Measurements from ENCODE around the gene ARVCF. TPM values are rescaled to one million over a fixed set of nuclear protein-coding genes. Genes with fewer than 3 reads are reported as not detected.
A peak's percentile ranks its signal among the peaks of the same experiment; 100 is the strongest.

The ARVCF gene
- total and polyA plus RNA-seq, 2 experiments from 2014 or later, result 15.6 to 122 TPM

- TF ChIP-seq ETS1 (IDR thresholded peaks at IDR 0.05) (no peak), STAT1 (IDR thresholded peaks at IDR 0.05; ENCODE audit: unreplicated experiment) (no peak), EZH2 (IDR thresholded peaks at IDR 0.05; ENCODE audit: low read depth, unreplicated experiment) (no peak)
Observed at GRCh38 chr22:20039683-20040325, 23.2 kb upstream of the ARVCF start (continued).

GRCh38 chr22:20038574-20038973, 22.0 kb upstream of the ARVCF start:
- Mint-ChIP-seq H3K4me3 (no peak overlapping the region), H3K27ac (no peak overlapping the region), H3K9me3 (no peaks in the 10 kb centered on the region), H3K36me3 (ENCODE audit: low read depth) (no peaks in the 10 kb centered on the region; the same call in 2 of the 3 replicates), H3K4me1 (no peaks in the 10 kb centered on the region), H3K27me3 (ENCODE audit: insufficient read depth, low read depth, poor library complexity) (peaks cover 10% of the 10 kb centered on the region)
- Histone ChIP-seq H3K4me3 (no peak overlapping the region), H3K4me2 (no peak overlapping the region), H3K79me2 (replicated peaks; ENCODE audit: insufficient read depth) (no peaks in the 10 kb centered on the region), H2AFZ (no peak overlapping the region), H3K4me1 (ENCODE audit: insufficient read depth) (no peaks in the 10 kb centered on the region), H3K9me2 (ENCODE audit: insufficient read depth) (no peaks in the 10 kb centered on the region), H3F3A (replicated peaks; ENCODE audit: low read depth) (no peaks in the 10 kb centered on the region), H3K27ac (ENCODE audit: low read depth) (no peak overlapping the region), H4K20me1 (replicated peaks; ENCODE audit: insufficient read depth) (no peaks in the 10 kb centered on the region), H3K27me3 (ENCODE audit: insufficient read depth) (no peaks in the 10 kb centered on the region), H3K36me3 (ENCODE audit: insufficient read depth) (no peaks in the 10 kb centered on the region)
- ATAC-seq (no peak), DNase-seq (ENCODE audit: low spot score) (no peak)
- TF ChIP-seq ZNF114 (CRISPR knock-in tag; IDR thresholded peaks at IDR 0.05), result no peak
- no peak for TF ChIP-seq EZH2phosphoT487 (IDR thresholded peaks at IDR 0.05; ENCODE audit: unreplicated experiment)
- 0 out of 4 replicates have a peak, but pooled peaks of 1 of the 2 experiments have one; percentile 0 for TF ChIP-seq CTCF (conservative IDR thresholded peaks at IDR 0.05; ENCODE audit: low read depth in 2 of 2)

GRCh38 chr22:20037419-20037818, 20.8 kb upstream of the ARVCF start:
- H3K9me3 Mint-ChIP-seq, result no peaks in the 10 kb centered on the region
- no peak overlapping the region for H3K4me3 Mint-ChIP-seq
- H3K4me3 ChIP-seq, result no peak overlapping the region
- H3K79me2 ChIP-seq (replicated peaks; ENCODE audit: insufficient read depth), result no peaks in the 10 kb centered on the region
- H3K4me1 Mint-ChIP-seq, result no peaks in the 10 kb centered on the region
- no peaks in the 10 kb centered on the region; the same call in 1 of the 2 replicates for H4K20me1 ChIP-seq (replicated peaks; ENCODE audit: insufficient read depth)
- H3K36me3 Mint-ChIP-seq (ENCODE audit: low read depth), result no peaks in the 10 kb centered on the region; the same call in 2 of the 3 replicates
- no peak overlapping the region for H3K27ac ChIP-seq (ENCODE audit: low read depth)
- H3K36me3 ChIP-seq (ENCODE audit: insufficient read depth), result no peaks in the 10 kb centered on the region
- DNase-seq (ENCODE audit: low spot score) (no peak), ATAC-seq (no peak)
- no peaks in the 10 kb centered on the region for H3K4me1 ChIP-seq (ENCODE audit: insufficient read depth)
- H2AFZ ChIP-seq, result no peak overlapping the region
- H3K27me3 ChIP-seq (ENCODE audit: insufficient read depth), result no peaks in the 10 kb centered on the region
- peaks cover 8% of the 10 kb centered on the region for H3K27me3 Mint-ChIP-seq (ENCODE audit: insufficient read depth, low read depth, poor library complexity)
- no peaks in the 10 kb centered on the region for H3K9me2 ChIP-seq (ENCODE audit: insufficient read depth)
- H3F3A ChIP-seq (replicated peaks; ENCODE audit: low read depth), result no peaks in the 10 kb centered on the region
- H3K27ac Mint-ChIP-seq, result no peak overlapping the region
- no peak overlapping the region for H3K4me2 ChIP-seq
- TF ChIP-seq ZNF462 (CRISPR knock-in tag; IDR thresholded peaks at IDR 0.05) (no peak), CREB1 (CRISPR knock-in tag; IDR thresholded peaks at IDR 0.05; ENCODE audit: low read depth) (no peak), NANOG (IDR thresholded peaks at IDR 0.05; ENCODE audit: borderline replicate concordance) (no peak), ZNF114 (CRISPR knock-in tag; IDR thresholded peaks at IDR 0.05) (no peak)
